Hepatocyte (in vitro differentiated cells): ENCODE results near the gene FAM89B.

Experiments used
- CTCF ChIP-seq: fragments of 200-600 bp; sonication (generic); IDR thresholded peaks from 2 replicates; pipeline ENCODE4 v1.5.1; 2016; ENCODE audit warnings: antibody characterized with exemption, mild to moderate bottlenecking; ENCODE audit not compliant: poor library complexity
- EZH2 ChIP-seq: fragments of 200-600 bp; sonication (generic); IDR thresholded peaks from 2 replicates; pipeline ENCODE4 v1.6.1; 2016; ENCODE audit warnings: antibody characterized with exemption, mild to moderate bottlenecking, borderline replicate concordance

DNA sequence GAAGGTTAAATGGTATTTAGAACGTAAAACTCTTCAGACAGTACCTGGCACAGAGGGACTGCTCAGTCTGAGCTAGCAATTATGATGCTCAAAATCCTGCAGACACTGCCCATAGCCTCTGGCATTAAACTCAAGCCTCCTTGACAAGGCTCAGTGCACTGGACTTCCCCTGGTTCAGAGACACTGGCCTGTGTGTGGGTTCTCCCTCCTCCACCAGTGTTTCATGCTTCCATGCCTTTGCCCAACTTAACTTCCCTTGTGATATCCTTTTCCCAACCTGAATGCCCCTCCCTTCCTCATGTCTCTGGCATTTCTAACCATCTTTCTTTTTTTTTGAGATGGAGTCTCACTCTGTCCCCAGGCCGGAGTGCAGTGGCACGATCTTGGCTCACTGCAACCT is 23.2 kb upstream of the FAM89B start:
- TF ChIP-seq CTCF: no peak
- no peak for TF ChIP-seq EZH2
